ENCODE results near the gene PLEKHS1.
"Not testable (repeated sequence)": the region's sequence is repeated elsewhere in the genome, so short reads cannot be mapped to it uniquely, and the experiment has no call there.

PLEKHS1 gene

GRCh38 chr10:113802997-113803396 lies 51.5 kb downstream of the PLEKHS1 start:
- DNase-seq, result no peak

GRCh38 chr10:113806503-113806902 lies 55.0 kb downstream of the PLEKHS1 start:
- DNase-seq, result no peak

GRCh38 chr10:113808168-113808567 lies 56.7 kb downstream of the PLEKHS1 start:
- DNase-seq, result no peak

GRCh38 chr10:113814700-113815099 lies 63.2 kb downstream of the PLEKHS1 start:
- DNase-seq, result not testable (repeated sequence)

GRCh38 chr10:113819989-113820388 lies 68.5 kb downstream of the PLEKHS1 start:
- DNase-seq, result no peak

- DNase-seq, result no peak
These were observed 69.0 kb downstream of the PLEKHS1 start for GRCh38 chr10:113820507-113820906.

- DNase-seq, result not testable (repeated sequence)
These were observed 69.8 kb downstream of the PLEKHS1 start for GRCh38 chr10:113821306-113821705.

- DNase-seq, result no peak
These were observed 70.7 kb downstream of the PLEKHS1 start for GRCh38 chr10:113822174-113822573.

GRCh38 chr10:113823389-113823788 lies 71.9 kb downstream of the PLEKHS1 start:
- no peak for DNase-seq

GRCh38 chr10:113825791-113826190 lies 74.3 kb downstream of the PLEKHS1 start:
- DNase-seq, result no peak

- not testable (repeated sequence) for DNase-seq
These were observed 77.1 kb downstream of the PLEKHS1 start for GRCh38 chr10:113828567-113828966.

Measured in NCI-H1092 treated with DMSO at 0.1 percent for 48 hours (cell line).